ENCODE results near the gene ASPSCR1. TPM values are rescaled to one million over a fixed set of nuclear protein-coding genes. Genes with fewer than 3 reads are reported as not detected.

The ASPSCR1 gene, protein sequence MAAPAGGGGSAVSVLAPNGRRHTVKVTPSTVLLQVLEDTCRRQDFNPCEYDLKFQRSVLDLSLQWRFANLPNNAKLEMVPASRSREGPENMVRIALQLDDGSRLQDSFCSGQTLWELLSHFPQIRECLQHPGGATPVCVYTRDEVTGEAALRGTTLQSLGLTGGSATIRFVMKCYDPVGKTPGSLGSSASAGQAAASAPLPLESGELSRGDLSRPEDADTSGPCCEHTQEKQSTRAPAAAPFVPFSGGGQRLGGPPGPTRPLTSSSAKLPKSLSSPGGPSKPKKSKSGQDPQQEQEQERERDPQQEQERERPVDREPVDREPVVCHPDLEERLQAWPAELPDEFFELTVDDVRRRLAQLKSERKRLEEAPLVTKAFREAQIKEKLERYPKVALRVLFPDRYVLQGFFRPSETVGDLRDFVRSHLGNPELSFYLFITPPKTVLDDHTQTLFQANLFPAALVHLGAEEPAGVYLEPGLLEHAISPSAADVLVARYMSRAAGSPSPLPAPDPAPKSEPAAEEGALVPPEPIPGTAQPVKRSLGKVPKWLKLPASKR
- total RNA-seq, result 10 to 100 TPM; 32.0 to 34.2 TPM

DNA sequence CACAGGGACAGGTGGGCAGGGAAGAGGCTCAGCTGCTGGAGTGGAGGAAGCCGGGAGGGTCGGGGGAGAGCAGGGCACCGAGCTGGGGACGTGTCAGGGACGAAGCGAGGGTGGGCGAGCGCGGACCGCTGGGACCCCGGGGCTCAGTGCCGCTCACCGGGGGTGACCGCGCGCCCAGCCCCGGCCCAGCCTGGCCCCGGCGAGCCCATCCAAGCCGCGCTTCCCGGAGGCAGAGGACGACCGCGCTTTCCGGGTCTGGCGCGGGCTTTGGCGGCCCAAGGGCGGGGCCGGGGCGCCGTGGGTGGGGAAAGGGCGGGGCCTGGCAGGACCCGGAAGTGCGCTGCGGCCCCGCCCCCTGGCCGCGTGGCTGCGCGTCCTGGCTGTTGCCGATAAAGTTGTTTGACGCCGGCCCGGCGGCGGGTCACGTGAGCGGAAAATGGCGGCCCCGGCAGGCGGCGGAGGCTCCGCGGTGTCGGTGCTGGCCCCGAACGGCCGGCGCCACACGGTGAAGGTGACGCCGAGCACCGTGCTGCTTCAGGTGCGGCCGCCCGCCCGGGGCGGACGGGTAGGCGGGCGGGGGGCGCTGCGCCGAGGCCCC, at the start of gene ASPSCR1:
Gene ASPSCR1 (plus strand): TSS at position 419 of the 598 bp plus-strand sequence. CDS start 18 bp downstream, at position 437.
- Mint-ChIP-seq H3K4me3 (peak within 1 kb of the TSS; percentile 96 to 99), H3K27ac (peak within 1 kb of the TSS; percentile 91), H3K36me3 (ENCODE audit: insufficient read depth in 2 of 2) (peaks cover 0 to 3% of the 10 kb centered on the region in 2 donors), H3K27me3 (ENCODE audit: low read depth) (no peaks in the 10 kb centered on the region), H3K9me3 (peaks cover 0 to 1% of the 10 kb centered on the region in 2 donors), H3K4me1 (ENCODE audit: low read depth) (peaks cover 40% of the 10 kb centered on the region)
- ATAC-seq (replicated peaks in 1 of 2) (peak; percentile 91 to 93), DNase-seq (peak; percentile 90 to 96)

GRCh38 chr17:81927653-81928543, 49.5 kb upstream of the ASPSCR1 start, which contains the start of gene MAFG:
Gene MAFG, minus strand, starts transcription at chr17:81927735. Its CDS starts 4,550 bp downstream, at chr17:81923185.
- Mint-ChIP-seq H3K27me3 (ENCODE audit: low read depth) (no peaks in the 10 kb centered on the region), H3K9me3 (no peaks in the 10 kb centered on the region), H3K4me3 (peak within 1 kb of the TSS; percentile 95 to 97), H3K27ac (peak within 1 kb of the TSS; percentile 92), H3K4me1 (ENCODE audit: low read depth) (peaks cover 44% of the 10 kb centered on the region), H3K36me3 (ENCODE audit: insufficient read depth in 2 of 2) (peaks cover under 1 to 2% of the 10 kb centered on the region in 2 donors)
- DNase-seq (peak; percentile 91 to 93), ATAC-seq (replicated peaks in 1 of 2) (peak; percentile 74 to 78)

DNA sequence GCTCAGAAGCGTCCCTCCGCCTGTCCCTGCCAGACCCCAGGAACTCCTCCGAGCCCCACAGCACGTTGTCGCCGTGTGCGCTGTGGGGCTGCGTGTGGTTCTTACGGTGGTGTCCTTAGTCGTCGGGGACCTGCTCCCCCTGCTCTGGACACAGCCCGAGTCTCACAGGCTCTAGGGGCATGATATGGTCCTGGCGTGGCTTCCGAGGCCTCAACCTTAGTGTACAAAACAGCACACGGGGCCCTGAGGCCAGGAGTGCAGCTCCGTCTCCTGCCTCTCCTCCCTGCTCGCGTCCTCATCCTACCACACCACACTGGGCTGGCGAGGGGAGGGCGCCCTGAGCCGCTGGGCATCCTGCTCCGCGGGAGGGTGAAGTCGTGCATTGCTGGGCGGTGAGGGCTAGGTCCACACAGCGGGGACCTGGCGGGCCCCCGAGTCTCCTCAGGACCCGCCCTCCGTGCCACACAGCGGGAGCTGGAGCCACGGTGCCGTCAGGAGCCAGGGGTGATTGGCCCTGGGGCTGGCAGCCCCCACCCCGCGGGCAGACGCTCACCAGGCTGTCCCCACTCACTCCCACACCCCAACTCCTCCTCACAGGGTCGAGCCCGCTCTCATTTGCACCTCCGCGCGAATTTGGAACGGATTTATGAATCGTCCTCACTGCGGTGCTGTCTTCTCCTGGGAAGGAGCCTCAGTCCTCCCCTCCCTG, 48.7 kb upstream of the ASPSCR1 start:
- ATAC-seq (replicated peaks in 1 of 2), result no peak
- Mint-ChIP-seq H3K9me3 (no peaks in the 10 kb centered on the region), H3K4me3 (peak overlapping the region; percentile 75 to 77), H3K27ac (no peak overlapping the region), H3K4me1 (ENCODE audit: low read depth) (peaks cover 46% of the 10 kb centered on the region), H3K27me3 (ENCODE audit: low read depth) (no peaks in the 10 kb centered on the region), H3K36me3 (ENCODE audit: insufficient read depth in 2 of 2) (peaks cover 2 to 4% of the 10 kb centered on the region in 2 donors)
- DNase-seq, result no peak

DNA sequence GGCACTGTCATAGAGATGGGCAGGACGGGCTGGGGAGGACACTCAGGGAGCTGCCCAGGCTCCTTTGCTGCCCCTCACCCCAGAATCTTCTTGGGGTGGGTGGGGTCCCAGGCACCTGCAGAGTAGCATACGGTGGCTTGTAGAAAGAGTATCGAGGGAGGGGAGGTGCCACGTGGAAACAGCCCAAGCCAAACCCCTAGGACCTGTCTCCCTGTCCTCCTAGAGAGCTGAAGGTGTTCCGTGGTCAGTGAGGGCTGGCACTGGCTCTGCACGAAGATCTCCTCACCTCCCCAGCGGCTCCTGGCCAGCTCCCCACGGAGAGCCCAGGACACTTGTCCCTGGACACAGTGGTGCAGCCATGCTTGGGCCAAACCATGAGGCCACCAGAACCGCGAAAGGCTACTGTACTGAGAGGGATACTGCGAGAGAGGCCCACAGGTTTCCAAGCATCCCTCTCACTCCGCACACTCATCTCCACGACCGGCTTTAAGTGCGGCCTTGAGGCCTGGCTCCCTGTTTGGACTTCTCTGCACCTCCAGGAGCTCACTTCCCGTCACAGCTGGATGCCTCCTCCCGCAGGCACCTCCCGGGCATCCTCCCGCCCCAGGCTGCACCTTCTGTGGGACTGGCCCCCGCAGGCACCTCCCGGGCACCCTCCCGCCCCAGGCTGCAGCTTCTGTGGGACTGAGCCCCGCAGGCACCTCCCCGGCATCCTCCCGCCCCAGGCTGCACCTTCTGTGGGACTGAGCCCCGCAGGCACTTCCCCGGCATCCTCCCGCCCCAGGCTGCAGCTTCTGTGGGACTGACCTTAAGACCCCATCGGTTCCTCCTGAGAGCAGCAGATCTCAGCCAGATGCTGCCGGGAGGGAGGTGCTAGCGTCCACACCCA, 47.9 kb upstream of the ASPSCR1 start:
- peaks cover 45% of the 10 kb centered on the region for H3K4me1 Mint-ChIP-seq (ENCODE audit: low read depth)
- ATAC-seq (replicated peaks in 1 of 2) (no peak), DNase-seq (no peak)
- no peak overlapping the region for H3K27ac Mint-ChIP-seq
- peaks cover 2 to 9% of the 10 kb centered on the region in 2 donors for H3K36me3 Mint-ChIP-seq (ENCODE audit: insufficient read depth in 2 of 2)
- H3K9me3 Mint-ChIP-seq, result no peaks in the 10 kb centered on the region
- peak overlapping the region; percentile 58 to 77 for H3K4me3 Mint-ChIP-seq
- no peaks in the 10 kb centered on the region for H3K27me3 Mint-ChIP-seq (ENCODE audit: low read depth)

- DNase-seq, result no peak
- no peak overlapping the region for H3K27ac Mint-ChIP-seq
- peaks cover 46% of the 10 kb centered on the region for H3K4me1 Mint-ChIP-seq (ENCODE audit: low read depth)
- H3K9me3 Mint-ChIP-seq, result no peaks in the 10 kb centered on the region
- no peaks in the 10 kb centered on the region for H3K27me3 Mint-ChIP-seq (ENCODE audit: low read depth)
- H3K4me3 Mint-ChIP-seq, result peak overlapping the region in 1 of 2 donors; percentile 36
- H3K36me3 Mint-ChIP-seq (ENCODE audit: insufficient read depth in 2 of 2), result peaks cover 2 to 9% of the 10 kb centered on the region in 2 donors
- ATAC-seq (replicated peaks in 1 of 2), result no peak
These were observed 47.0 kb upstream of the ASPSCR1 start for GRCh38 chr17:81930142-81931125.

DNA sequence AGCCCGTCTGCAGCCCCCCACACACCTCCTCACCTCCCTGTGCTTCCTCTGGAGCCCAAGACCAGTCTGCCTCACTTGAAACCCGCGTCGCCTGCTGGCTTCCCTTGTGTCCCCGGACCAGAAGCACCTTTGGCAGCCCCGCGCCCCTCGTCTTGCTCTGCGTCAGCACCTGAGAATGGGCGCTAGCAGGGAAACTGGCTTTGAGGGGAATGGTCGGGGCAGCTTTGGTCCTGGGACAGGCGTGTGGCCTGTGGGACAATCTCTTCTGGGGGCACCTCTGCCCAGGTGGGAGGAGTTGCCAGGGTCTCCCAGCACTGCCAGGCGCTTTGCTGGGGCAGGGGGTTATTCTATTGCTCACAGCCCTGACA, 46.3 kb upstream of the ASPSCR1 start:
- no peak overlapping the region for H3K27ac Mint-ChIP-seq
- DNase-seq, result no peak
- peaks cover 2 to 15% of the 10 kb centered on the region in 2 donors for H3K36me3 Mint-ChIP-seq (ENCODE audit: insufficient read depth in 2 of 2)
- no peaks in the 10 kb centered on the region for H3K9me3 Mint-ChIP-seq
- no peaks in the 10 kb centered on the region for H3K27me3 Mint-ChIP-seq (ENCODE audit: low read depth)
- peaks cover 46% of the 10 kb centered on the region for H3K4me1 Mint-ChIP-seq (ENCODE audit: low read depth)
- ATAC-seq (replicated peaks in 1 of 2), result no peak
- no peak overlapping the region for H3K4me3 Mint-ChIP-seq

DNA sequence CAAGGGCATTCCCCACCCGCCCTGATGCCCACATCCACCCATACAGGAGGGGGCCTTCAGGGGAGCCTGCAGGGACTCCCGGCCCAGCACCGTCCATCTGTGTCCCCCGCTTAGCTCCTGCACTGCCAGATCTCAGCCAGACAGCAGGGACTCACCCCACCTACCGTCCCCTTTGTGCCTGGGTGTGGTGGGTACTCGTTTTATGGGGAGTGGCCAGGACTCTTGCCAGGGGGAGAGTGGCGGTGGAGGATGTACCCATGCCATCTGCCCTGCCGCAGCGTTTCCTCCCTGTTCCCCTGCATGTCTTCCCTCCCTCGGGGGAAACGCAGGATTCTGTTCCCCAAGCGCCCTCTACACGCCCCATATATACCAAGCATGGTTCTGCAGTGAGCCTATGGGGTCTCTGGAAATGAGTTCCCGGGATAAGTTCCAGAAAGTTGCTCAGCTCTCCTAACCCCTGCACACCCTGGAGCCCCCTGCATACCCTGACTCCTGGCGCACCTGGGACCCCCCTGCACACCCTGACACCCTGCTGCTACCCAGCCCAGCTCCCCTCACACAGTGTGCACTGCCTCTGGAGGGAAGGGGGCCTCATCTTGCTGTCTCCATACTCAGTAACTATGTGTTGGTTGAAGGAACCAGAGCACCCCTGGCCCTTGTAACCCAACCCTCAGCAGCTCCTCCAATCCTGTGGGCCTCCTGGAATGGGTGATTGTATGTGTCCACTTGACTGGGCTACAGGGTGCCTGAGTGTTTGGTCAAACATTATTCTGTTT, 45.7 kb upstream of the ASPSCR1 start:
- no peak for DNase-seq
- peaks cover 2 to 15% of the 10 kb centered on the region in 2 donors for H3K36me3 Mint-ChIP-seq (ENCODE audit: insufficient read depth in 2 of 2)
- peaks cover 45% of the 10 kb centered on the region for H3K4me1 Mint-ChIP-seq (ENCODE audit: low read depth)
- no peak overlapping the region for H3K27ac Mint-ChIP-seq
- ATAC-seq (replicated peaks in 1 of 2), result no peak
- H3K27me3 Mint-ChIP-seq (ENCODE audit: low read depth), result no peaks in the 10 kb centered on the region
- H3K4me3 Mint-ChIP-seq, result no peak overlapping the region
- H3K9me3 Mint-ChIP-seq, result no peaks in the 10 kb centered on the region

- no peak overlapping the region for H3K27ac Mint-ChIP-seq
- no peak overlapping the region for H3K4me3 Mint-ChIP-seq
- peaks cover 46% of the 10 kb centered on the region for H3K4me1 Mint-ChIP-seq (ENCODE audit: low read depth)
- DNase-seq (no peak), ATAC-seq (replicated peaks in 1 of 2) (no peak)
- peaks cover 2 to 15% of the 10 kb centered on the region in 2 donors for H3K36me3 Mint-ChIP-seq (ENCODE audit: insufficient read depth in 2 of 2)
- no peaks in the 10 kb centered on the region for H3K27me3 Mint-ChIP-seq (ENCODE audit: low read depth)
- no peaks in the 10 kb centered on the region for H3K9me3 Mint-ChIP-seq
These were observed 45.0 kb upstream of the ASPSCR1 start for GRCh38 chr17:81932333-81932983.

DNA sequence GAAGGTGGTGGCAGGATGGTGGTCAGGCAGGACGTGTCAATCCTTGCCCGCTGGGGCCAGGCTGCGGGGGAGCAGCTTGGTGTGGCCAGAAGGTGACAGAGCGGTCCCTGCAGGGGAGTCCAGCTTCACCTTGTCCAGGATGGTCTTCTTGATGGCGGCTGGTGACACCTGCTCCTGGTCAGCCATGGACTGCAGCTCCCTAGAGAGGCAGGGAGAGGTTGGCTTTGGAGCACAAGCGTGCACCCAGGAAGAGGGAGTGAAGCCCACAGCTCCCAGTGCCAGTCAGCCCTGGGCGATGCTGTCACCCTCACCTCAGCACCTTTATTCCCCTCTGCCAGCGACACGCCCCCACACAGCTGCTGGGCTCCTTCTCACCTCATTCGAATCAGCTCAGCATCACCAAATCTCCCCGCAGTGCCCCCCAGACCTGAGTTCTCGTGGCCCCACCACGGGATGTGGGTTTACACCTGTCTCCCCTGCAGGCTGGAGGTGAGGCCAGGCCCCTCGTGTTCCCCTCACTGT, 44.2 kb upstream of the ASPSCR1 start:
- ATAC-seq (replicated peaks in 1 of 2), result no peak
- peaks cover 54% of the 10 kb centered on the region for H3K4me1 Mint-ChIP-seq (ENCODE audit: low read depth)
- no peak for DNase-seq
- peaks cover 0 to 15% of the 10 kb centered on the region in 2 donors for H3K36me3 Mint-ChIP-seq (ENCODE audit: insufficient read depth in 2 of 2)
- no peaks in the 10 kb centered on the region for H3K27me3 Mint-ChIP-seq (ENCODE audit: low read depth)
- H3K27ac Mint-ChIP-seq, result no peak overlapping the region
- no peak overlapping the region for H3K4me3 Mint-ChIP-seq
- no peaks in the 10 kb centered on the region for H3K9me3 Mint-ChIP-seq
